Measurements from ENCODE around the gene OR5K1. TPM values are rescaled to one million over a fixed set of nuclear protein-coding genes. Genes with fewer than 3 reads are reported as not detected.

The OR5K1 gene
- total RNA-seq, 1 donor from 2014 or later: not detected

DNA sequence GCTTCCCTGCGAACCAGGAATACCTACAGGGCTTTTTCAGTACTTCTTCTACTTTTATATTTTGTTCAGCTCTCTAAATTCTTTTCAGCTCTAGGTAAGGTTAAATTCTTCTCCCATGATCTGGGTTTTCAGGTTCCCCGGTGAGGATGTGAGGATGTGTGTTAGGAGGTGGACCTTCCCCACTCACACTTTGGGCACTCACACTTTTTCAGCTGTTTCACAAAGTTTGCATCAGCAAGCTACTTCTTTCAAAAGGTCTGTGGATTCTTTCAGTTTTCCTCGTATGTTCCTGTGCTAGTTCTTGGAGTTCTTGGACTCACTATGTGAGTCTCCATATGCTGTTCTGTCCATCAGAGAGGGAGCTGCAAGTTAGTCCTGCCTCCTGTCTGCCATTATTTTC is 20.6 kb downstream of the OR5K1 start:
- H3K9me3 Mint-ChIP-seq: peaks cover 10% of the 10 kb centered on the region
- no peaks in the 10 kb centered on the region for H3K4me1 ChIP-seq
- no peak overlapping the region for H3K27ac Mint-ChIP-seq
- H3K9me3 ChIP-seq (ENCODE audit: low read depth): peaks cover 2% of the 10 kb centered on the region
- H3K36me3 ChIP-seq: no peaks in the 10 kb centered on the region
- H2AFZ ChIP-seq (replicated peaks): no peak overlapping the region
- H4K20me1 ChIP-seq (ENCODE audit: low read depth): no peaks in the 10 kb centered on the region
- TF ChIP-seq EZH2phosphoT487 (IDR thresholded peaks at IDR 0.05) (no peak), EZH2 (IDR thresholded peaks at IDR 0.05) (no peak)
- TF ChIP-seq, protein P1, sequence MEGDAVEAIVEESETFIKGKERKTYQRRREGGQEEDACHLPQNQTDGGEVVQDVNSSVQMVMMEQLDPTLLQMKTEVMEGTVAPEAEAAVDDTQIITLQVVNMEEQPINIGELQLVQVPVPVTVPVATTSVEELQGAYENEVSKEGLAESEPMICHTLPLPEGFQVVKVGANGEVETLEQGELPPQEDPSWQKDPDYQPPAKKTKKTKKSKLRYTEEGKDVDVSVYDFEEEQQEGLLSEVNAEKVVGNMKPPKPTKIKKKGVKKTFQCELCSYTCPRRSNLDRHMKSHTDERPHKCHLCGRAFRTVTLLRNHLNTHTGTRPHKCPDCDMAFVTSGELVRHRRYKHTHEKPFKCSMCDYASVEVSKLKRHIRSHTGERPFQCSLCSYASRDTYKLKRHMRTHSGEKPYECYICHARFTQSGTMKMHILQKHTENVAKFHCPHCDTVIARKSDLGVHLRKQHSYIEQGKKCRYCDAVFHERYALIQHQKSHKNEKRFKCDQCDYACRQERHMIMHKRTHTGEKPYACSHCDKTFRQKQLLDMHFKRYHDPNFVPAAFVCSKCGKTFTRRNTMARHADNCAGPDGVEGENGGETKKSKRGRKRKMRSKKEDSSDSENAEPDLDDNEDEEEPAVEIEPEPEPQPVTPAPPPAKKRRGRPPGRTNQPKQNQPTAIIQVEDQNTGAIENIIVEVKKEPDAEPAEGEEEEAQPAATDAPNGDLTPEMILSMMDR (IDR thresholded peaks at IDR 0.05): no peak
- H3K4me3 ChIP-seq: no peak overlapping the region
- DNase-seq (ENCODE audit: low spot score): no peak
- H3K36me3 Mint-ChIP-seq: no peaks in the 10 kb centered on the region
- H3K27ac ChIP-seq: no peak overlapping the region
- no peak overlapping the region for H3K9ac ChIP-seq
- no peak overlapping the region for H3K4me2 ChIP-seq
- peaks cover 10% of the 10 kb centered on the region for H3K27me3 Mint-ChIP-seq (ENCODE audit: insufficient read depth, low read depth)
- H3K4me3 Mint-ChIP-seq: no peak overlapping the region
- H3K27me3 ChIP-seq: no peaks in the 10 kb centered on the region
- no peaks in the 10 kb centered on the region for H3F3A ChIP-seq (ENCODE audit: low read depth)
- H3K4me1 Mint-ChIP-seq: peaks cover 8% of the 10 kb centered on the region
- no peaks in the 10 kb centered on the region for H3K79me2 ChIP-seq (ENCODE audit: low read depth)

DNA sequence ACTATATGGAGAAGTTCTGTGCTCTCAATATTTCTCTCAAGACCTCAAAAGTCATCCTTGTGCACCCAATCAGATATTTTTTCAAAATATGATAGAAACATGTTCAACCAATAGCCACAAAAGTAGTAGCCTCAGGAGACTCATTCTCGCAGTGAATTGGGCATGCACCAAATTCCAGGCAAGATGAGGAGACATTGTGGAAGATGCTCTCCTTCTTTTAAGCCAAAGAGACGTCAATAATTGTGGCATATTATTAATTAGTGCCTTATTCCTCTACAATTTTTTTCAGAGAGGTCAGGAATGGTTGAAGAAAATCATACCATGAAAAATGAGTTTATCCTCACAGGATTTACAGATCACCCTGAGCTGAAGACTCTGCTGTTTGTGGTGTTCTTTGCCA is 34.4 kb downstream of the OR5K1 start, which contains the start of gene OR5K2:
TSS of gene OR5K2 (plus strand) at position 301 of the 400 bp plus-strand sequence. CDS start at position 301, 0 bp downstream.
- no peak within 1 kb of the TSS for H3K4me2 ChIP-seq
- no peaks in the 10 kb centered on the region for H3F3A ChIP-seq (ENCODE audit: low read depth)
- H3K27ac Mint-ChIP-seq: no peak within 1 kb of the TSS
- no peaks in the 10 kb centered on the region for H3K4me1 Mint-ChIP-seq
- H4K20me1 ChIP-seq (ENCODE audit: low read depth): no peaks in the 10 kb centered on the region
- no peak for TF ChIP-seq EZH2 (IDR thresholded peaks at IDR 0.05)
- no peak for TF ChIP-seq EZH2phosphoT487 (IDR thresholded peaks at IDR 0.05)
- TF ChIP-seq, protein P1 (IDR thresholded peaks at IDR 0.05): no peak
- peaks cover 2% of the 10 kb centered on the region for H3K27me3 Mint-ChIP-seq (ENCODE audit: insufficient read depth, low read depth)
- no peak for DNase-seq (ENCODE audit: low spot score)
- H3K9me3 ChIP-seq (ENCODE audit: low read depth): no peaks in the 10 kb centered on the region
- H3K9me3 Mint-ChIP-seq: no peaks in the 10 kb centered on the region
- no peak within 1 kb of the TSS for H3K4me3 Mint-ChIP-seq
- no peaks in the 10 kb centered on the region for H3K4me1 ChIP-seq
- H3K36me3 ChIP-seq: no peaks in the 10 kb centered on the region
- H3K79me2 ChIP-seq (ENCODE audit: low read depth): no peaks in the 10 kb centered on the region
- H3K4me3 ChIP-seq: no peak within 1 kb of the TSS
- H3K9ac ChIP-seq: no peak within 1 kb of the TSS
- no peak within 1 kb of the TSS for H2AFZ ChIP-seq (replicated peaks)
- H3K27ac ChIP-seq: no peak within 1 kb of the TSS
- H3K27me3 ChIP-seq: no peaks in the 10 kb centered on the region
- H3K36me3 Mint-ChIP-seq: no peaks in the 10 kb centered on the region

DNA sequence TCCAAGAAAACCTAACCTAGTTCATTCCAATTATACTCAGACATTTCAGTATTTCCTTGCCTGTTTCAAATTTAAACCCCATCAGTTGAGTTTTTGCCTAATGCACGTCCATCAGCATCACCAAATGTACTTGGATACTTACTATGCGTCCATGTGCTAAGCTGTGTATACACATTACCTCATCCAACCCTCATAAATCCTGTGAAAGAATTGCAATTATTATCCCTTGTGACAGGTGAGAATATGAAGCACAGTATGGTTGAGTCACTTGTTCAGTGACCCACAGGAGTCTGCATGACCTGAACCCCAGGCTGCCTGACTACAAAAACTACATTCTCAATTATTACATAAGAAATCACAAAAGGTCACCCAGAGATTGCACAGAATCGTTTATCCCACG is 37.0 kb downstream of the OR5K1 start:
- Mint-ChIP-seq H3K9me3 (no peaks in the 10 kb centered on the region), H3K36me3 (no peaks in the 10 kb centered on the region), H3K27ac (no peak overlapping the region), H3K4me3 (no peak overlapping the region), H3K27me3 (ENCODE audit: insufficient read depth, low read depth) (peaks cover 2% of the 10 kb centered on the region), H3K4me1 (no peaks in the 10 kb centered on the region)
- no peaks in the 10 kb centered on the region for H3K9me3 ChIP-seq (ENCODE audit: low read depth)
- no peaks in the 10 kb centered on the region for H3K4me1 ChIP-seq
- H3K4me3 ChIP-seq: no peak overlapping the region
- H3K79me2 ChIP-seq (ENCODE audit: low read depth): no peaks in the 10 kb centered on the region
- no peak for DNase-seq (ENCODE audit: low spot score)
- no peaks in the 10 kb centered on the region for H4K20me1 ChIP-seq (ENCODE audit: low read depth)
- H2AFZ ChIP-seq (replicated peaks): no peak overlapping the region
- no peaks in the 10 kb centered on the region for H3K36me3 ChIP-seq
- H3K4me2 ChIP-seq: no peak overlapping the region
- H3F3A ChIP-seq (ENCODE audit: low read depth): no peaks in the 10 kb centered on the region
- no peak overlapping the region for H3K27ac ChIP-seq
- no peaks in the 10 kb centered on the region for H3K27me3 ChIP-seq
- H3K9ac ChIP-seq: no peak overlapping the region
- TF ChIP-seq, protein P1 (IDR thresholded peaks at IDR 0.05): no peak
- TF ChIP-seq EZH2 (IDR thresholded peaks at IDR 0.05) (no peak), EZH2phosphoT487 (IDR thresholded peaks at IDR 0.05) (no peak)

Measured in neural progenitor cell (in vitro differentiated cells).